Caco-2 (cell line): ENCODE results near the gene PCDHB9. TPM values are rescaled to one million over a fixed set of nuclear protein-coding genes. Genes with fewer than 3 reads are reported as not detected.

Source experiments
- BruUV-seq: library from RNA; stranded (reverse); fragments of 400-500 nt; replicated peaks from 2 replicates; lab custom pipeline; 2021; lab: Mats Ljungman, UMichigan
- CTCF ChIA-PET: fragments of 300-600 bp; sonication (Branson Sonifier 250); formaldehyde crosslinking; loops from one replicate; lab custom pipeline; 2022; ENCODE audit warnings: antibody characterized with exemption; lab: Charles Lee
- POLR2A ChIA-PET: fragments of 300-600 bp; sonication (Branson Sonifier 250); formaldehyde crosslinking; loops from one replicate; lab custom pipeline; 2022; ENCODE audit warnings: antibody characterized with exemption; lab: Charles Lee
- DNase-seq, 2 experiments: peaks; one replicate each; pipeline versions ENCODE4 v3.0.0 to v3.0.0-alpha.2; 2020 to 2022
- H3K27me3 ChIP-seq: replicated peaks from 2 replicates; pipeline ENCODE4 v1.6.0; 2011; ENCODE audit warnings: low read length; ENCODE audit not compliant: control insufficient read depth, insufficient read depth
- H3K36me3 ChIP-seq: 2 replicates; pipeline ENCODE4 v1.5.1; 2011; ENCODE audit warnings: low read length; ENCODE audit not compliant: control insufficient read depth, insufficient read depth
- H3K4me1 ChIP-seq: fragments of 250-450 bp; sonication (Bioruptor Pico); 2 replicates; pipeline ENCODE4 v1.5.1; 2020; ENCODE audit warnings: mild to moderate bottlenecking
- H3K4me3 ChIP-seq: 2 replicates; pipeline ENCODE4 v1.5.1; 2011; ENCODE audit warnings: low read depth, mild to moderate bottlenecking, control low read depth, low read length
- H3K9me3 ChIP-seq: fragments of 250-450 bp; sonication (Bioruptor Pico); 2 replicates; pipeline ENCODE4 v1.5.1; 2020; ENCODE audit warnings: mild to moderate bottlenecking, moderate library complexity
- H3K27ac Mint-ChIP-seq: one replicate; pipeline ENCODE4 v1.8.0; 2022; ENCODE audit warnings: mixed read lengths; ENCODE audit not compliant: unreplicated experiment
- H3K27me3 Mint-ChIP-seq: one replicate; pipeline ENCODE4 v1.8.0; 2022; ENCODE audit warnings: mixed read lengths; ENCODE audit not compliant: insufficient read depth, unreplicated experiment
- H3K36me3 Mint-ChIP-seq: one replicate; pipeline ENCODE4 v1.8.0; 2022; ENCODE audit warnings: mild to moderate bottlenecking, mixed read lengths; ENCODE audit not compliant: insufficient read depth, unreplicated experiment
- H3K4me1 Mint-ChIP-seq: one replicate; pipeline ENCODE4 v1.8.0; 2022; ENCODE audit warnings: low read depth, mixed read lengths; ENCODE audit not compliant: unreplicated experiment
- H3K4me3 Mint-ChIP-seq: one replicate; pipeline ENCODE4 v1.8.0; 2022; ENCODE audit warnings: mild to moderate bottlenecking, moderate library complexity, mixed read lengths; ENCODE audit not compliant: unreplicated experiment
- H3K9me3 Mint-ChIP-seq: one replicate; pipeline ENCODE4 v1.8.0; 2022; ENCODE audit warnings: mixed read lengths; ENCODE audit not compliant: unreplicated experiment
- CTCF ChIP-seq, 2 experiments: fragments of 200-600 bp in 1 of 2; IDR thresholded peaks; 1 replicate in 1 of 2; 2 replicates in 1 of 2; pipeline versions ENCODE4 v1.5.1 to v1.8.0; 2011 to 2022; ENCODE audit warnings: antibody characterized with exemption in 1 of 2, control low read depth in 1 of 2, inconsistent platforms in 1 of 2, low read depth in 1 of 2, low read length in 1 of 2, mild to moderate bottlenecking in 1 of 2, moderate library complexity in 1 of 2; ENCODE audit not compliant: insufficient read depth in 1 of 2, severe bottlenecking in 1 of 2, unreplicated experiment in 1 of 2
- intact Hi-C: fragments of 100-400 bp; cut with micrococcal nuclease; formaldehyde crosslinking; loops from one replicate; pipeline ENCODE4 v1.10.0; 2022; ENCODE audit not compliant: unreplicated experiment
- total RNA-seq: library from RNA; stranded (reverse); gene quantifications from 2 replicates; pipeline ENCODE4 v1.2.3, GENCODE V29; 2022

Gene PCDHB9
- total RNA-seq, 1 experiment from 2014 or later = not detected

GRCh38 chr5:141236516-141237313, 49.8 kb downstream of the PCDHB9 start:
- no peaks in the 10 kb centered on the region for H3K36me3 ChIP-seq
- intact Hi-C loops = no loop called here
- H3K4me1 ChIP-seq = no peaks in the 10 kb centered on the region
- H3K27me3 ChIP-seq = no peaks in the 10 kb centered on the region
- no peak for DNase-seq
- H3K4me3 ChIP-seq = no peak overlapping the region
- Mint-ChIP-seq H3K4me1 (no peaks in the 10 kb centered on the region), H3K4me3 (no peak overlapping the region), H3K9me3 (peaks cover 49% of the 10 kb centered on the region), H3K27ac (no peak overlapping the region), H3K27me3 (no peaks in the 10 kb centered on the region), H3K36me3 (no peaks in the 10 kb centered on the region)
- POLR2A ChIA-PET = no interaction called here
- BruUV-seq = no TSS peak
- H3K9me3 ChIP-seq = no peaks in the 10 kb centered on the region; the same call in 1 of the 2 replicates
- TF ChIP-seq CTCF (IDR thresholded peaks at IDR 0.05; ENCODE audit: insufficient read depth in 1 of 2, low read depth in 1 of 2, low read length in 1 of 2, severe bottlenecking in 1 of 2, unreplicated experiment in 1 of 2) = no peak
- CTCF ChIA-PET = no interaction called here

Other genes with a start within 250 kb of the PCDHB9 start
- not detected in 2 replicates for gene PCDHAC2, start 220.7 kb upstream of the PCDHB9 start, total RNA-seq
- not detected in 2 replicates for gene PCDHB1, start 135.8 kb upstream of the PCDHB9 start, total RNA-seq
- gene PCDHB2, start 92.5 kb upstream of the PCDHB9 start, total RNA-seq = 0.20 and 0.21 TPM in 2 replicates
- not detected in 2 replicates for gene PCDHB3, start 86.7 kb upstream of the PCDHB9 start, total RNA-seq
- gene PCDHB4, start 65.3 kb upstream of the PCDHB9 start, total RNA-seq = not detected in 2 replicates
- not detected in 2 replicates for gene PCDHB5, start 52.0 kb upstream of the PCDHB9 start, total RNA-seq
- not detected in 2 replicates for gene PCDHB6, start 37.1 kb upstream of the PCDHB9 start, total RNA-seq
- gene PCDHB7, start 14.5 kb upstream of the PCDHB9 start, total RNA-seq = not detected in 2 replicates
- not detected in 2 replicates for gene PCDHB8, start 9.4 kb upstream of the PCDHB9 start, total RNA-seq
- gene PCDHB16, start 4.8 kb upstream of the PCDHB9 start, total RNA-seq = 0.07 TPM in 1 of 2 replicates, not detected in the other
- gene PCDHB10, start 5.2 kb downstream of the PCDHB9 start, total RNA-seq = 0.09 TPM in 1 of 2 replicates, not detected in the other
- 0.12 TPM in 1 of 2 replicates, not detected in the other for gene PCDHB11, start 12.5 kb downstream of the PCDHB9 start, total RNA-seq
- gene PCDHB12, start 21.6 kb downstream of the PCDHB9 start, total RNA-seq = 0.12 TPM in 1 of 2 replicates, not detected in the other
- 0.12 TPM in 1 of 2 replicates, not detected in the other for gene PCDHB13, start 26.8 kb downstream of the PCDHB9 start, total RNA-seq
- 0.41 and 0.44 TPM in 2 replicates for gene PCDHB14, start 36.2 kb downstream of the PCDHB9 start, total RNA-seq
- 0.21 TPM in 1 of 2 replicates, not detected in the other for gene PCDHB15, start 58.2 kb downstream of the PCDHB9 start, total RNA-seq
- 0.64 and 0.67 TPM in 2 replicates for gene SLC25A2, start 116.9 kb downstream of the PCDHB9 start, total RNA-seq
- gene TAF7, start 133.6 kb downstream of the PCDHB9 start, total RNA-seq = 77.2 and 78.7 TPM in 2 replicates
- gene PCDHGA1, start 143.4 kb downstream of the PCDHB9 start, total RNA-seq = 0.64 and 1.1 TPM in 2 replicates
- gene PCDHGA2, start 151.6 kb downstream of the PCDHB9 start, total RNA-seq = 0.20 and 0.23 TPM in 2 replicates
- gene PCDHGA3, start 156.7 kb downstream of the PCDHB9 start, total RNA-seq = 0.11 TPM in 1 of 2 replicates, not detected in the other
- gene PCDHGB1, start 162.9 kb downstream of the PCDHB9 start, total RNA-seq = 0.60 and 0.66 TPM in 2 replicates
- gene PCDHGA4, start 167.9 kb downstream of the PCDHB9 start, total RNA-seq = 0.49 and 0.54 TPM in 2 replicates
- 1.00 and 1.3 TPM in 2 replicates for gene PCDHGB2, start 172.8 kb downstream of the PCDHB9 start, total RNA-seq
- gene PCDHGA5, start 177.0 kb downstream of the PCDHB9 start, total RNA-seq = 0.57 and 0.72 TPM in 2 replicates
- 0.54 and 0.60 TPM in 2 replicates for gene PCDHGB3, start 183.1 kb downstream of the PCDHB9 start, total RNA-seq
- 0.49 and 0.79 TPM in 2 replicates for gene PCDHGA6, start 186.7 kb downstream of the PCDHB9 start, total RNA-seq
- gene PCDHGA7, start 195.6 kb downstream of the PCDHB9 start, total RNA-seq = 0.09 and 0.43 TPM in 2 replicates
- 0.12 and 0.14 TPM in 2 replicates for gene PCDHGB4, start 200.5 kb downstream of the PCDHB9 start, total RNA-seq
- gene PCDHGA8, start 205.5 kb downstream of the PCDHB9 start, total RNA-seq = 0.14 and 0.18 TPM in 2 replicates
- 13.2 and 13.4 TPM in 2 replicates for gene PCDHGB5, start 210.8 kb downstream of the PCDHB9 start, total RNA-seq
- 2.8 and 4.4 TPM in 2 replicates for gene PCDHGA9, start 215.6 kb downstream of the PCDHB9 start, total RNA-seq
- 2.5 and 2.8 TPM in 2 replicates for gene PCDHGB6, start 220.9 kb downstream of the PCDHB9 start, total RNA-seq
- gene PCDHGA10, start 225.8 kb downstream of the PCDHB9 start, total RNA-seq = 2.9 and 3.6 TPM in 2 replicates
- gene PCDHGB7, start 230.5 kb downstream of the PCDHB9 start, total RNA-seq = 2.3 and 2.4 TPM in 2 replicates
- 1.2 and 1.9 TPM in 2 replicates for gene PCDHGA11, start 233.9 kb downstream of the PCDHB9 start, total RNA-seq
- gene PCDHGA12, start 243.3 kb downstream of the PCDHB9 start, total RNA-seq = 0.52 and 1.0 TPM in 2 replicates